GM18517 (cell line): ENCODE data around the gene CTSD.

ENCODE experiments used
- ATAC-seq: cut with Tn5 transposase; IDR thresholded peaks from one replicate; pipeline ENCODE4 v1.9.1; 2021; ENCODE audit warnings: mild to moderate bottlenecking, moderate library complexity; ENCODE audit not compliant: unreplicated experiment

CTSD gene

DNA sequence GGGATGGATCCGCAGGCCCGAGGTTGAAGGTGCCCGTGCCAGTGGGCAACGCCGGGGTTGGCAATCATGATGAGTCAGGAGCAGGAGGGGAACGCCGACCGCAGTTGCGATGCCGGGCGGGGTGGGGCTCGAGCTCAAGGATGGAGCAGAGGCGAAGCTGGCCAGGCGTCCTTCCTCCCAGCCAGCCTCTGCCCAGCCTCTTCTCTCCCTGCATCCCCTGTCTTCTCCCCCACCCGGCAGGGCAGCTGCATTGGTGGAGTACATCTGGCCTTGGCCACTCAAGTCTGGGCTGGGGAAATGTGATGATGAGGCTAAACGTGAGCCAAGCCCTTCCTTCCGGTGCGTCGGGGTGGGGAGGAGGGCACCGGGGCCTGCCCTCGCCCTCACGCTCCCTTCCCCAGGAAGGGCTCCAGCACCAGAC, 17.2 kb downstream of the CTSD start:
- ATAC-seq, result no peak

DNA sequence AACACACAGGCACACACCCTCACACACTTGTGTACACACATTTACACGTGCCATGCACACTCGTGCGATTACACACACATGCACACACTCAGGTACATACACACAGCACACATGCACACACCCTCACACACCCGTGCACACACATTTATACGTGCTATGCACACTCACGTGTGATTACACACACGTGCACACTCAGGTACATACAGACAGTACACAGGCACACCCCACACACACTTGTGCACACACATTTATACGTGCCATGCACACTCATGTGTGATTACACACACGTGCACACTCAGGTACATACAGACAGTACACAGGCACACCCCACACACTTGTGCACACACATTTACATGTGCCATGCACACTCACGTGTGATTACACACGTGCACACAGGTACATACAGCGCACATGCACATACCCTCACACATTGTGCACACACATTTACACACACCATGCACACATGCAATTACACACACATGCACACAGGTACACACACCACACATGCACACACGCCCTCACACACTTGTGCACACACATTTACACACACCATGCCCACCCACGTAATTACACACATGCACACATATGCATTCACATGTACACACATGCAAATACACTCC, 17.9 kb downstream of the CTSD start:
- no peak for ATAC-seq

DNA sequence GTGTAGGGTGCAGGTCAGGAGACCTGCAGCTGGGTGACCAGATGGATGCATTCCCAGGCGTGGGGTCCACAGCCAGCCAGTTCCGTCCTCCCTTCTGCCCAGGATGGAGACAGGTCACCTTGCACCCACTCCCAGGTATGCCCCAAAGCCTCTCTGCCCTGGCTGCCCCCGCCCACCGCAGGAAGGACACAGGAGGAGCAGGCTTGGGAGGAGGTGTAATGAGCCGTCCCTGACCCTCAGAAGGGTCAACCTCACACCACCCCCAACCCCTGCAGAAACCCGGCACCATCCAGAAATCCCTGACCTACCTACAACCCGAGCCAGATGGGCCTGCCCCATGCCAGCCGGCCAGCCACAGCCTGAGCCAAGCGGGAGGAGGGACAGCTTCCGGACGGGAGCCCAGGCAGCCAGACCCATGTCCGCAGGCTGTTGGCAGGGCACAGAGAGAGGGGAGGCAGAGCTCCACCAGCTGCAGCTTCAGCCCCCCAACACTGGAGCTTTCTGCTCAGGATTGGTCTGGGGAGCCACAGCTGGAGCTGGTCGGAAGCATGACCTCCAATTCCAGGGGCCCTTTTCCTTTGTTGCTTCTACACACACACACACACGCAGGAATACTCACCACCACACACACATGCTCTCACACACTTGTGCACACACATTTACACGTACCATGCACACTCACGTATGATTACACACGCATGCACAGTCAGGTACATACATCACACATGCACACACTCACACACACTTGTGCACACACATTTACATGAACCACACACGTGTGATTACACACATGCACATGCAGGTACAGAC, 18.6 kb downstream of the CTSD start:
- no peak for ATAC-seq

DNA sequence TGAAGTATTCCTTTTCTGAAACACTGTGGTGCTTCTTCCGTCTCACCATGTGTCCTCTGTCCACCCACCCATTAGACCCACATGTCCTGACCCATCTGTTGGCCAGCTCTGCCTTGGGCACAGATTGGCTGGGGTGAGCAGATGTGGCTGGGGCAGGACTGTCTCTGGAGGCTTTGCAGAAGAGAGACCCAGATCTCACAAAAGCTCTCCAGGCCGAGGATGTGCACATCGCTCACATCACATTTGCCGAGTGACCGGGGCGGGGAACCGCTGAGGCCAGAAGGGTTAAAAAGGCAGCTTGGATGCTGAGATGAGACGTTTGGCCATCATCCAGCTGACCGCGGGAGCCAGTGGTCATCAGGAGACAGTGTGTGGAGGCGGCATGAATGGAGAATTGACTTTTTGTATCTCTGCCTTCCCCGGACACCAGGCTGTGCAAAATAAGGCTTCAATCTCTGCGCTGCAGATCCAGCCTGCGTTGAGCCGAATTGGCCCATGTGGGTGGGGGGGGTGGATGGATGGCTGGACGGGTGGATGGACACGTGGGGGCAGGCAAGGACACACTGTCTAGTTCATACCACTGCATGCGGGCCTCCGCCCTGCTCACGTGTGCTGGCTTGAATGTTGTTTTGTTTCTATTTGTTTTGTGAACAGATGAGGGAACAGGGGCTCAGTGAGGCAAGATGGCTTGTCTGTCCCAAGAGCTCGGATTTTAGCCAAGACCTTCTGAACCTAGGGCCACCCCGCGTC, 19.4 kb downstream of the CTSD start:
- no peak for ATAC-seq

DNA sequence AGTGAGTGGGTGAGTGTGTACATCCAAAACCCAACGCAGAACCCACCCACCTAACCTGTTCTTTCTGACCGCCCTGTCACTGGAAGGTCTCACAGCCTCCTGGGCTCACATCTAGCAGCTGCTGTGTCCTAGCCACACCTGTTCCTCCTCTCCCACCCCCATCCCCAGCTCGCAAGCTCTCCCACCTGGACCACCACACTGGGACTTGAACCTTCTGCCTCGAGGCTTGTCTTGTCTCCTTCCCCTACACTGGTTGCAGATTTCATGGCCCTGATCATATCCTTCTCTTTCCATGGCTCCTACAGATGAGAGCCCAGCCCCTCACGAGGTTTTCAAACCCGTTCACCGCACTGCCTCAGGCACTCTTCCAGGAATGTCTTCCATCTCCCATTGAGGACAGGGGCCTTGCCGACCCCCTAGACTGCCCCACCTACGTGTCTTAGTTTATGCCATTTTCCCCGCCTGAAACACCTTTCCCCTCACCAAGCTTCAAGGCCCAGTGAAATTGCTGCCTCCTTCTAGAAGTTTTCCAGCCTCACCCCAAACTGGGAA, 20.1 kb downstream of the CTSD start:
- no peak for ATAC-seq

DNA sequence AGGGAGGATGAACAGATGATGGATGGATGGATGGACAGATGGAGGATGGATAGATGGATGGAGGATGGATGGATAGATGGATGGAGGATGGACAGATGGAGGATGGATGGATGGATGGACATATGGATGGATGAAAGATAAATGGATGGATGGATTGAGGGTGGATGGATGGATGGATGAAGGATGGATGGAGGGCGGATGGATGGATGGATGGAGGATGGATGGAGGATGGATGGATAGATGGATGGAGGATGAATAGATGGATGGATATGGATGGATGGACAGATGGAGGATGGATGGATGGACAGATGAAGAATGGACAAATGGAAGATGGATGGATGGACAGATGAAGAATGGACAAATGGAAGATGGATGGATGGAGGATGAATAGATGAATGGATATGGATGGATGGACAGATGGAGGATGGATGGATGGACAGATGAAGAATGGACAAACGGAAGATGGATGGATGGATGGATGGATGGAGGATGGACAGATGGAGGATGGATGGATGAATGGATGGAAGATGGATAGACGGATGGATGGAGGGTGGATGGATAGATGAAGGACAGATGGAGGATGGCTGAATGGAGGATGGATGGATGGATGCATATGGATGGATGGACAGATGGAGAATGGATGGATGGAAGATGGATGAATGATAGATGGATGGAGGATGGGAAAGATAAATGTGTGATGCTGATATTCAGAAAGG, 20.7 kb downstream of the CTSD start:
- ATAC-seq, result no peak

DNA sequence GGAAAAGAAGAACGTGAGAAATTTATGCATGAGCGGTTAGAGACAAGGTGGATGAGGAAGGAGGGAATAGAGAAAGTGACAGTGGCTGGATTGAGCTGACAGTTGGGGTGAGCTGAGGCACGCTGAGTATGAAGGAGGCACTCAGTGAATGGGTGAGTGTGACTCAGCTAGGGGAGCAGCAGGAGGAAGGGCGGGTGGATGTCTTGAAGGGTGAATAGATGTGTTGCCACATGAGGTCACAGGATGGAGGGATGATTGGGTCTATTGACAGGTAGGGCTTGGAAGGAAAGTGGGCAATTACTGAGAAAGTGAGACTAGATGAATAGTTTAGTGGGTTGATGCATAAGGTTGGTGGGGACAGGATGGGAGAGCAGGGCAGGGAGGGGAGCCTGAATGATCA, 21.4 kb downstream of the CTSD start:
- ATAC-seq, result no peak

DNA sequence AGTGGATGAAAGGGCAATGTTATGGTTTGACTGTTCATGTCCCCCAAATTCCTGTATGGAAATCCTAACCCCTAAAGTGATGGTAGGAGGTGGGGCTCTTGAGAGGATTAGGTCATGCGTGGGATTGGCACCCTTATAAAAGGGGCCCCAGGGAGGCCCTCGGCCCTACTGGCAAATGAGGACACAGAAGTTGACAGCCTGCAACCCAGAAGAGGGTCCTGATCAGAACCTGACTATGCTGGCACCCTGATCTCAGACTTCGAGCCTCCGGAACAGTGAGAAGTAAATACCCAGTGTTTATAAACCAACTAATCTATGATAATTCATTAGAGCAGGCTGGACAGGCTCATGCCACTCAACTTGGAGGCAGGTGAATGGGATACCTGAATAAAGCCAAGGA, 22.0 kb downstream of the CTSD start:
- no peak for ATAC-seq

DNA sequence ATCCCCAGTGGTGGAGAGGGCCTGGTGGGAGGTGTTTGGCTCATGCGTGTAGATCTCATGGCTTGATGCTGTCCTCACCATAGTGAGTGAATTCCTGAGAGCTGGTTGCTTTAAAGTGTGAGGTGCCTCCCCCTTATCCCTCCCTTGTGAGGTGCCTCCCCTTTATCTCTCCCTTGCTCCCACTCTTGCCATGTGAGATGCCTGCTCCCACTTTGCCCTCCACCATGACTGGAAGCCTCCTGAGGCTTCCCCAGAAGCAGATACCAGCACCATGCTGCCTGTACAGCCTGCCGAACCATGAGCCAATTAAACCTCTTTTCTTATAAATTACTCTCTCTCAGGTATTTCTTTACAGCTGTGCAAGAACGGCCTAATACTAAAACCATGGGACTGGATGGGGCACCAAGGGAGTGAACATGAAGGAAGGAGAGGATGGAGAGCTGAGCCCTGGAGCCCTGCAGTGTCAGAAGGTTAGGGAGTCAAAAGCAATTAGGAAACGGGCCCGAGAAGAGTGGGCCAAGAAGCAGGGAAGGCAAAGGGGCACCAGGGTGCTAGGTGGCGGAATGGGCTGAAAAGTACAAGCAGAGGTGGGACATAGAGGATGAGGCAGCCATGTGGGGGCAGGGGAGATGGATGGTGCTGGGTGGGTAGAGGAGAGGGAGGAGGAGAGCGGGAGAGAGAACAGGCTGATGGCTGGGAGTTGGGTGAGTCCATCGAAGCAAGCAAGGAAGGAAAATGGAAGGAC, 22.8 kb downstream of the CTSD start:
- no peak for ATAC-seq

DNA sequence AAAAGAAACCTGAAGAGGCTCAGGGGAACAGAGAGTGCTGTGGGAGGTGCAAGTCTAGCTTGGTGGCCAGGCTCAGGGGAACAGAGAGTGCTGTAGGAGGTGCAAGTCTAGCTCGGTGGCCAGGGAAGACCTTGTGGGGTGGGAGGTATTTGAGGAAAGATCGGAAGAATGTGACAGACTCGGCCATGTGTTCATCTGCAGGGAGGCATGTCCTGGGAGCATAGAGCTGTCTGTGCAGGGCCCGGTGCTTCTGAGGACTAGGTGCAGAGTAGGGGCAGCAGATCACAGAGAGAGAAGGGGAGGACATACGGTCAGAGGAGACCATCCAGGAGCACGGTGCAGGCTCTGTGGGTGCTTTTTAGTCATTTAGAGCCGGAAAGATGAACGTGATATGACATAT, 24.2 kb downstream of the CTSD start:
- ATAC-seq, result no peak

DNA sequence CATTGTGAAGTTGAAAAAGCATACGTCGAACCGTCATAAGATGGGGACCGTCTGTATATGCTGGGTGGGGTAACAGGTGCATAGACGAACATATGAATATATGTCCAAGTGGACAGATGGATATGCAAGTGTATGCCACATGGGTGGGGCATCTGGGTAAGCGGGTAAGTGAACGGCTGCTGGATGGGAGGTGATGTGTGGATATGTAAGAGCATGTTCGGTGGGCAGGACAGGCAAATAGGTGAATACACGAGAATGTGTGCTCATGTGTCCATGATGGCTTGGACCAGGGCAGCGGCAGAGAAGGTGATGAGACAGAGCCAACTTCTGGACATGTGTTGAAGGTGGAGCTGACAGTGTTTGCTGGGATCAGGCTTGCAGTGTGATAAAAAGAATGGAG, 25.3 kb downstream of the CTSD start:
- ATAC-seq, result no peak

DNA sequence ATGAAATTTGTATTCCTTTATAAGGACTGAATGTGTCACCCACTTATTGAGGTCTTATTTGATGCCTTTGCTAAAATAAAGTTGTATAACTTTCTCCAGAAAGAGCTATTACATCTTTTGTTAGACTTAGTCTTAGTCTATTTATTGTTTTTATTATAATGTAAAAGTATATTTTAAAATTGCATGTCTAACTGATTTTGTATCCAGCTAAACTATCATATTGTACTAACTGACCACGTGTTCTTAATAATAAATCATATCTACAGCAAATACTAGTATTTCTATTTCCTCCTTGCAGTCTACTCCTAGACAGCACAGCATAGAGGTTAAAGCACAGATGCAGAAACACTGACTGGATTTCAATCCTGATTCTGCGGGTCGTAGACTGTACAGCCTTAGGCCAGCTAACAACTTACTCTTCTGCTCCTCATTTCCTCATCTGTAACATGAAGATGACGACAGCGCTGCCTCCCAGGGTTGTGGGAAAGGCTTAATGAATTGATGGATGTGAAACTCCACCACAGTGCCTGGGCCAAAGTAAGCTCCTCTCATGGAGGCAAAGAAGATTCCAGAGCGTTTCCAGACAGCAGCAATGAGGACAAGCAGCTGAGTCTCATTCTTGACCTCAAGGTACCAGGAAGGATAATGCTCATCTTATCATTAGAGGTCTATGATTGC, 26.5 kb downstream of the CTSD start:
- no peak for ATAC-seq

DNA sequence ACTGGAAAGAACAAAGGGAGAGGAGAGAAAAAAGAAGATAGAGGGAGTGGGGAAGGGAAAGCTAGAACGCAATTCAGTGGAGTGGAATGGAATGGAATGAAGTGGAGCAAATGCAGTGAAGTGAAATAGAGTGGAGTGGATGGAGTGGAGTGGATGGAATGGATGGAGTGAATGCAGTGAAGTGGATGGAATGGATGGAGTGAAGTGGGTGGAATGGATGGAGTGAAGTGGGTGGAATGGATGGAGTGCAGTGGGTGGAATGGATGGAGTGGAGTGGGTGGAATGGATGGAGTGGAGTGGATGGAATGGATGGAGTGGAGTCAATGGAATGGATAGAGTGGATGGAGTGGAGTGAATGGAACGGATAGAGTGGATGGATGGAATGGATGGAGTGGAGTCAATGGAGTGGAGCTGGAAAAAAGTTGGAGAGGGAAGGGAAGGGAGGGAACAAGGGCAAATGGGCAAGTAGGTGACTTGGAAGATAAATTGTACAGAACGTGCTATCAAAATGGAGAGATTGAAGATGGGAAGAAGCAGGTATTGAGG, 27.2 kb downstream of the CTSD start:
- ATAC-seq, result no peak

DNA sequence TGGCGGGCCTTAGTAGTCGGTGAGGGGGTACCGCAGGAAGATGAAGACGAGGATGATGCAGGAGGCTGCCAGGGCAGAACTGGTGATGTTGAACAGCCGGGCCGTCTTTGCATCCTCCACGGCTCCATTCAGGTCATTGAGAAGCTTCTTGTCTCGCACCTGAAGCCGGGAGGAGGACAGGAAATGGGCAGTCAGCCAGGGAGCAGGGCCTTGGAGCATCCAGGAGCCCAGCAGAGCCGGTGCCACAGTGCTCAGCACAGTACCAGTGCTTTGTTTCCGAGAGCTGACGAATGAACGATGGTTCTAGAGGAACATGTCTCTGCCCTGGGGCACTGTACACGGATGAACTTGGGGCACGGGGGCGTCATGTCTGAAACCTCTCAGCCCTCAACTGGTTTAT, 28.5 kb downstream of the CTSD start:
- ATAC-seq, result no peak

DNA sequence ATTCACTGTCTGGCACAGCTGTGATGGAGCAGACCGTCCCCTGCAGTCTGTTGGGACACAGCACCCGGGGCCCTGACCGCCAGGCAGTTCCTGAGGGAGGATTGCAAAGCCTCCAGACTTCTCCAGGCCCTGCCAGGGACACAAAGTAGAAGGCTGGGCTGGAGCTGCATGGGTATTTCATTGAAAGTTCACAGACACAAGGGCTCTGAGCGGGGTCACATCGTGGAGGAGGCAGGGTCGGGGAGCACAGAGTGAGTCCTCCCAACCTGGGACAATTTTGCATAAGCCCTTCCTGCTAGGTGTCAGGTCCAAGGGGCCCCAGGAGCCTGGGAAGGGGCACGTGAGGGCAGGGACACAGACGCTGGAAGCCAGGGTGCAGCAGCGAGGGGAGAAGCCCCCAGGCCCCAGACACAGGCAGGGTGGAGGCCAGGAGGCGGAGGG, 29.1 kb downstream of the CTSD start:
- no peak for ATAC-seq

DNA sequence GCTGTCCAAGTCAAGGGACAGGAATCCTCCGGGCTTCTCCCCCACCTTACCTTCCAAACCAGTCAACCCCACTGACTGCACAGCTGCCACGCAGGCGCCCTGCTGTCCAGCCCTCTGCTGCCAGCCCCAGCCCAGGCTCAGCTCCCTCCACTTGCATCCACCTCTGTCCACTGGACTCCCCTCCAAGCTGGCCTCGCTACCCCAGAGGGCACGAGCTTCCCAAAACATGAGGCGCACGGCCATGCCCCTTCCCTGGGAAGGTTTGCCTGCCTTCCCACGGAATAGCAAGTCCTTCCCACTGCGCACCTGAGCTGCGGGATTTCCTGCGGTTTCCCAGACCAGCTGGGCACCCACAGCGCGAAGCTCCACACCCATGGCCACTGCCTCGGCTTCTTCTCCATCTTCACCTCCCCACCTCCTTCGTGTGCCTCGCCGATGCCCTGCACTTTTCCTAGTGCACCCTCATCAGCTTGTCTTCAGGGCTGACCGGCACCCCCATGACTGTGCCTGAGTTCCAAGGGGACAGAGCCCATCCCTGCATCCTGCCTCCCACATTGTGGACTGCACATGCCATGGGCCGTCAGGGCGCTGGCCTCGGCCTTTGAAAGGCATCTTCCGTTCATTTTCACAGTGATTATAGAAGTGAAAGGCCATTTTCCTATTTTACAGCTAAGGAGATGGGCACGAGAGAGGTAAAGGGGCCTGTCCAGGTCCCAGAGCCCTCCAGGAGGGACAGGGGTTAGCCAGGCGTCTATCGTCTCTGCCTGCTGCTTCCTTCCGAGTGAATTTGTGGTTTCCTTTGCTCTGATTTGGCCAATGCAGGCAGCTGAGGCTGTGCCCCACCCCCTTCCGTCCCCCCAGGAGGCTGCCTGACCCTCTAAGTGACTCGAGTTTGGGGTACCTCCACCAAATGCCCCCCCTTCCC, 29.7 kb downstream of the CTSD start:
- no peak for ATAC-seq

DNA sequence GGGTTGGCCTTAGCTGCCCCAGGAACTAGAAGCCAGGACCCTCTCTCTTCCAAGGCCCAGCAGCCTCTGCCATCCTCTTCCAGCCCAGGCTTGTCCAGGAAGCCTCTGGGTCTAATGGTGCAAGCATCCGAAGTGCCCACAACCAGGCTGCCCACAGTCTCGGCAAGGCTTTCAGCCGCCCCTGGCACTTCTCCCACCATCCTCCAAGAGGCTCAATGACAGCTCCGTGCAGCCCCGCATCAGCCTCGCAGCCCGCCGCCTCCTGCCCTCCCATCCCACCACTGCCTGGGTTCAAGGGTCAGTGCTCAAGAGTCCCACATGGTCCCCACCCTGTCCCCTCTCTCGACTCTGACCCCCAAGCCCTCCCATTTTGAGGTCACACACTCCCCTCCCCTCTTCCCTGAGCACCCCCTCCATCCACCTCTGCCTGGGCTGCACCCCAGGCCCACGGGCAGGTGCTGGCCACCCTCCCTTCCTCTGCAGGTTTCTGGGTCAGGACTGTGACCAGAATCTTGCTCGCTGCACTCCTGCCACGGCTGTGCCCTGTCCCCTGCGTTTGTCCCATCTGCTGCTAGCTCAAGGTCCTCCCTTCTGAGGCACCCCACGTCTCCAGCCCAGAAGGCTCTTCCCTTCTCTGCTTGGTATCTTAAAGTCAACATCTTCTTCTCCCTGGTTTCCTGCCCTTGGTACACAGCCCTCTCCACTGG, 30.6 kb downstream of the CTSD start:
- no peak for ATAC-seq
